Mesenchymal stem cell (in vitro differentiated cells and primary cell): Measurements from ENCODE around the gene BABAM2.

Experiments used
- DNase-seq: peaks from one replicate; pipeline ENCODE4 v3.0.0-alpha.2; 2013
- H2AFZ ChIP-seq: one replicate; pipeline ENCODE4 v1.6.1; 2013; ENCODE audit warnings: low read depth, mild to moderate bottlenecking, control low read depth, inconsistent platforms, low read length, moderate library complexity
- H2AK5ac ChIP-seq: 2 replicates; pipeline ENCODE4 v1.6.1; 2013; ENCODE audit warnings: low read length, moderate library complexity, mild to moderate bottlenecking, inconsistent platforms; ENCODE audit not compliant: severe bottlenecking
- H2BK120ac ChIP-seq: one replicate; pipeline ENCODE4 v1.6.1; 2013; ENCODE audit warnings: low read depth, mild to moderate bottlenecking, inconsistent platforms, low read length, moderate library complexity
- H2BK12ac ChIP-seq, 2 experiments: one replicate each; pipeline ENCODE4 v1.6.1; 2013; ENCODE audit warnings: inconsistent platforms in 2 of 2, low read length in 2 of 2, mild to moderate bottlenecking in 2 of 2, moderate library complexity in 2 of 2, control low read depth in 1 of 2
- H2BK15ac ChIP-seq: one replicate; pipeline ENCODE4 v1.6.1; 2013; ENCODE audit warnings: mild to moderate bottlenecking, low read depth, inconsistent platforms; ENCODE audit not compliant: poor library complexity, severe bottlenecking
- H2BK5ac ChIP-seq: 2 replicates; pipeline ENCODE4 v1.6.1; 2013; ENCODE audit warnings: low read depth, mild to moderate bottlenecking, low read length, control low read depth, inconsistent platforms; ENCODE audit not compliant: poor library complexity, severe bottlenecking
- H3K14ac ChIP-seq, 2 experiments: one replicate each; pipeline ENCODE4 v1.6.1; 2013; ENCODE audit warnings: inconsistent platforms in 2 of 2, low read length in 2 of 2, control low read depth in 1 of 2, mild to moderate bottlenecking in 1 of 2, moderate library complexity in 1 of 2
- H3K18ac ChIP-seq, 2 experiments: one replicate each; pipeline ENCODE4 v1.6.1; 2013; ENCODE audit warnings: inconsistent platforms in 2 of 2, low read length in 2 of 2, control low read depth in 1 of 2, low read depth in 1 of 2, mild to moderate bottlenecking in 1 of 2
- H3K23ac ChIP-seq, 2 experiments: one replicate each; pipeline ENCODE4 v1.6.1; 2013; ENCODE audit warnings: inconsistent platforms in 2 of 2, low read length in 2 of 2, mild to moderate bottlenecking in 2 of 2, moderate library complexity in 2 of 2, control low read depth in 1 of 2
- H3K27ac ChIP-seq: 2 replicates; pipeline ENCODE4 v1.5.1; 2013; ENCODE audit warnings: mild to moderate bottlenecking, moderate library complexity, low read length, control low read depth, inconsistent platforms; ENCODE audit not compliant: poor library complexity, severe bottlenecking
- H3K27me3 ChIP-seq, 2 experiments: 2 replicates each; pipeline versions ENCODE4 v1.6.1 to v1.7.0; 2013; ENCODE audit warnings: low read length in 2 of 2, mild to moderate bottlenecking in 2 of 2, moderate library complexity in 2 of 2, control low read depth in 1 of 2, inconsistent platforms in 1 of 2; ENCODE audit not compliant: control insufficient read depth in 1 of 2, insufficient read depth in 1 of 2
- H3K36me3 ChIP-seq, 2 experiments: 2 replicates each; pipeline versions ENCODE4 v1.6.1 to v1.7.0; 2013; ENCODE audit warnings: low read length in 2 of 2, control low read depth in 1 of 2, inconsistent platforms in 1 of 2, low read depth in 1 of 2, mild to moderate bottlenecking in 1 of 2; ENCODE audit not compliant: insufficient read depth in 2 of 2, control insufficient read depth in 1 of 2
- H3K4ac ChIP-seq, 2 experiments: one replicate each; pipeline ENCODE4 v1.6.1; 2013; ENCODE audit warnings: inconsistent platforms in 2 of 2, low read length in 2 of 2, mild to moderate bottlenecking in 2 of 2, moderate library complexity in 2 of 2, control low read depth in 1 of 2, low read depth in 1 of 2
- H3K4me1 ChIP-seq: 2 replicates; pipeline ENCODE4 v1.6.1; 2013; ENCODE audit warnings: low read depth, low read length, control low read depth; ENCODE audit not compliant: control insufficient read depth, insufficient read depth
- H3K4me2 ChIP-seq: 2 replicates; pipeline ENCODE4 v1.6.1; 2013; ENCODE audit warnings: low read length, mild to moderate bottlenecking, inconsistent platforms; ENCODE audit not compliant: poor library complexity, severe bottlenecking
- H3K4me3 ChIP-seq, 2 experiments: 2 replicates each; pipeline versions ENCODE4 v1.5.1 to v1.7.0; 2013; ENCODE audit warnings: low read length in 2 of 2, mild to moderate bottlenecking in 2 of 2, control low read depth in 1 of 2, low read depth in 1 of 2; ENCODE audit not compliant: insufficient read depth in 1 of 2
- H3K79me1 ChIP-seq: replicated peaks from 2 replicates; pipeline ENCODE4 v1.6.1; 2013; ENCODE audit warnings: mild to moderate bottlenecking, control low read depth, low read length, inconsistent platforms; ENCODE audit not compliant: poor library complexity, severe bottlenecking
- H3K9ac ChIP-seq: 2 replicates; pipeline ENCODE4 v1.7.0; 2013; ENCODE audit warnings: mild to moderate bottlenecking, low read length, moderate library complexity
- H3K9me3 ChIP-seq: 2 replicates; pipeline ENCODE4 v1.7.0; 2013; ENCODE audit warnings: mild to moderate bottlenecking, low read length; ENCODE audit not compliant: control insufficient read depth
- H4K8ac ChIP-seq: one replicate; pipeline ENCODE4 v1.6.1; 2013; ENCODE audit warnings: inconsistent platforms, mild to moderate bottlenecking, low read length, moderate library complexity
- H4K91ac ChIP-seq: one replicate; pipeline ENCODE4 v1.6.1; 2013; ENCODE audit warnings: mild to moderate bottlenecking, low read length, inconsistent platforms
- WGBS: methylation state at CpG from one replicate; pipeline ENCODE4 v1.1.7; 2013; ENCODE audit warnings: mixed read lengths; 5-methylcytosine and 5-hydroxymethylcytosine counted together

BABAM2 gene

GRCh38 chr2:28129955-28130695 lies 239.6 kb downstream of the BABAM2 start:
- Histone ChIP-seq H3K23ac (no peak overlapping the region), H3K27ac (peak overlapping the region; percentile 60)
- 99% methylated on average over 3 of the region's 4 CpGs for WGBS

GRCh38 chr2:28133778-28134177 lies 243.2 kb downstream of the BABAM2 start:
- Histone ChIP-seq H4K8ac (no peak overlapping the region), H3K23ac (no peak overlapping the region), H4K91ac (no peak overlapping the region), H3K27ac (no peak overlapping the region), H3K4me3 (no peak overlapping the region), H3K14ac (no peak overlapping the region), H3K36me3 (peaks cover 3 to 27% of the 10 kb centered on the region in 2 experiments), H3K4me1 (peaks cover 8% of the 10 kb centered on the region), H2AFZ (no peak overlapping the region), H3K9me3 (no peaks in the 10 kb centered on the region), H3K4ac (no peak overlapping the region), H3K79me1 (peaks cover 11% of the 10 kb centered on the region), H3K18ac (no peak overlapping the region), H2BK120ac (no peak overlapping the region), H2BK5ac (no peak overlapping the region), H2BK12ac (no peak overlapping the region), H3K4me2 (no peak overlapping the region), H2AK5ac (no peak overlapping the region), H2BK15ac (no peak overlapping the region), H3K27me3 (no peaks in the 10 kb centered on the region), H3K9ac (no peak overlapping the region)
- 94% methylated on average over 8 of the region's 9 CpGs for WGBS
- DNase-seq: no peak

More at GRCh38 chr2:28129955-28130695, 239.6 kb downstream of the BABAM2 start:
- Histone ChIP-seq H3K4ac (no peak overlapping the region), H3K4me2 (no peak overlapping the region), H4K91ac (no peak overlapping the region), H3K14ac (no peak overlapping the region), H3K18ac (no peak overlapping the region), H4K8ac (no peak overlapping the region), H3K9ac (peak overlapping the region; percentile 49), H3K9me3 (no peaks in the 10 kb centered on the region), H3K4me3 (no peak overlapping the region), H2AK5ac (no peak overlapping the region), H3K27me3 (no peaks in the 10 kb centered on the region), H2AFZ (no peak overlapping the region), H3K79me1 (peaks cover 8% of the 10 kb centered on the region), H2BK120ac (no peak overlapping the region), H2BK5ac (no peak overlapping the region), H3K36me3 (peaks cover 0 to 20% of the 10 kb centered on the region in 2 experiments), H2BK15ac (no peak overlapping the region), H3K4me1 (peaks cover 4% of the 10 kb centered on the region), H2BK12ac (no peak overlapping the region)
- no peak for DNase-seq

- no peak overlapping the region for H3K9ac ChIP-seq
- peaks cover 8% of the 10 kb centered on the region for H3K4me1 ChIP-seq
- no peak overlapping the region for H3K4me2 ChIP-seq
- peaks cover 3 to 27% of the 10 kb centered on the region in 2 experiments for H3K36me3 ChIP-seq
- no peak overlapping the region for H3K27ac ChIP-seq
- no peak for DNase-seq
- peak overlapping the region; percentile 24 for H4K8ac ChIP-seq
- no peak overlapping the region for H3K4me3 ChIP-seq
- no peaks in the 10 kb centered on the region for H3K27me3 ChIP-seq
- WGBS: 100% methylated on average over 3 of the region's 4 CpGs
- no peak overlapping the region for H2BK15ac ChIP-seq
- H2BK12ac ChIP-seq: peak overlapping the region in 1 of 2 experiments; percentile 52
- H2AK5ac ChIP-seq: peak overlapping the region; percentile 88
- no peak overlapping the region for H3K18ac ChIP-seq
- H2BK120ac ChIP-seq: peak overlapping the region; percentile 37
- no peaks in the 10 kb centered on the region for H3K9me3 ChIP-seq
- H2BK5ac ChIP-seq: no peak overlapping the region
- H2AFZ ChIP-seq: no peak overlapping the region
- no peak overlapping the region for H3K4ac ChIP-seq
- peak overlapping the region in 1 of 2 experiments; percentile 55 for H3K14ac ChIP-seq
- peaks cover 11% of the 10 kb centered on the region for H3K79me1 ChIP-seq
- no peak overlapping the region for H3K23ac ChIP-seq
- no peak overlapping the region for H4K91ac ChIP-seq
These were observed 243.8 kb downstream of the BABAM2 start for GRCh38 chr2:28134262-28134812.

GRCh38 chr2:28134857-28135256 lies 244.3 kb downstream of the BABAM2 start:
- Histone ChIP-seq H3K4me3 (no peak overlapping the region), H3K27ac (no peak overlapping the region), H2BK15ac (no peak overlapping the region), H4K91ac (no peak overlapping the region), H3K23ac (no peak overlapping the region), H4K8ac (no peak overlapping the region), H3K27me3 (no peaks in the 10 kb centered on the region), H3K18ac (no peak overlapping the region), H3K14ac (no peak overlapping the region), H3K9ac (no peak overlapping the region), H3K36me3 (peaks cover 3 to 27% of the 10 kb centered on the region in 2 experiments), H2AFZ (no peak overlapping the region), H2AK5ac (no peak overlapping the region), H3K4me2 (no peak overlapping the region), H3K79me1 (peaks cover 11% of the 10 kb centered on the region), H3K4ac (no peak overlapping the region), H2BK5ac (no peak overlapping the region), H2BK120ac (no peak overlapping the region), H3K9me3 (no peaks in the 10 kb centered on the region), H3K4me1 (peaks cover 8% of the 10 kb centered on the region), H2BK12ac (no peak overlapping the region)
- WGBS: 90% methylated on average over 1 of the region's 1 CpG
- DNase-seq: no peak
